ENCODE results near the gene SWAP70. TPM values are rescaled to one million over a fixed set of nuclear protein-coding genes. Genes with fewer than 3 reads are reported as not detected.
A peak's percentile ranks its signal among the peaks of the same experiment; 100 is the strongest.

Gene SWAP70
- total and polyA plus RNA-seq, 2 of the 8 experiments (the other 6 are each of a cell fraction or from before 2014, with no cell fraction given) = 14.8 to 37.5 TPM

- Histone ChIP-seq H3K4me2 (ENCODE audit: insufficient read depth in 1 of 2, low read depth in 2 of 2, low read length in 2 of 2) (peak overlapping the region in 1 of 2 experiments; percentile 8; a peak in 1 of 4 replicates), H2AK5ac (ENCODE audit: low read depth, low read length) (no peak overlapping the region), H2BK120ac (replicated peaks; ENCODE audit: low read depth, low read length) (no peak overlapping the region), H2AFZ (ENCODE audit: low read length) (no peak overlapping the region), H3K36me3 (ENCODE audit: control insufficient read depth in 2 of 4, insufficient read depth in 4 of 4, low read length in 3 of 4) (no peaks in the 10 kb centered on the region; a peak in 2 of 8 replicates), H4K91ac (replicated peaks; ENCODE audit: insufficient read length, low read length) (no peak overlapping the region), H2BK12ac (ENCODE audit: low read depth, low read length) (no peak overlapping the region; the same call in 1 of the 2 replicates), H2BK5ac (ENCODE audit: low read depth, low read length) (no peak overlapping the region), H3K4ac (replicated peaks; ENCODE audit: insufficient read length, low read depth, low read length) (no peak overlapping the region), H4K5ac (ENCODE audit: insufficient read length, low read depth, low read length) (no peak overlapping the region), H3K9ac (replicated peaks in 1 of 4; ENCODE audit: extremely low read depth in 1 of 4, low read depth in 3 of 4, low read length in 3 of 4) (no peak overlapping the region), H4K20me1 (replicated peaks in 1 of 2; ENCODE audit: control insufficient read depth in 1 of 2, insufficient read depth in 2 of 2, low read length in 2 of 2) (peaks cover 0 to 3% of the 10 kb centered on the region in 2 experiments), H2BK20ac (ENCODE audit: low read length) (no peak overlapping the region), H3K4me1 (replicated peaks in 1 of 4; ENCODE audit: control insufficient read depth in 3 of 4, insufficient read depth in 4 of 4, low read length in 3 of 4) (peaks cover 0 to 9% (median 5%) of the 10 kb centered on the region in 4 experiments; a peak in 5 of 7 replicates), H3K4me3 (ENCODE audit: extremely low read depth in 1 of 4, insufficient read depth in 2 of 4, low read depth in 3 of 4, low read length in 4 of 4) (no peak overlapping the region), H4K8ac (ENCODE audit: extremely low read depth, insufficient read depth, low read length) (no peak overlapping the region), H3K23me2 (ENCODE audit: low read depth, low read length) (no peaks in the 10 kb centered on the region; the same call in 1 of the 2 replicates), H3K27ac (ENCODE audit: low read depth, low read length) (no peak overlapping the region), H2BK15ac (ENCODE audit: low read length) (peak overlapping the region; percentile 67; the same call in 1 of the 2 replicates), H3K23ac (ENCODE audit: insufficient read length) (no peak overlapping the region), H3K79me1 (ENCODE audit: low read depth, low read length) (no peaks in the 10 kb centered on the region; the same call in 1 of the 2 replicates), H3K14ac (ENCODE audit: insufficient read length) (no peak overlapping the region), H3K9me3 (ENCODE audit: insufficient read depth in 2 of 2, low read depth in 1 of 2, low read length in 1 of 2) (no peaks in the 10 kb centered on the region), H3K18ac (ENCODE audit: extremely low read depth, low read length) (no peak overlapping the region), H3K56ac (replicated peaks; ENCODE audit: insufficient read length, low read depth, low read length) (no peak overlapping the region), H3K79me2 (ENCODE audit: control insufficient read depth in 1 of 2, insufficient read depth in 2 of 2, low read length in 2 of 2) (peaks cover 5 to 56% of the 10 kb centered on the region in 2 experiments; a peak in 3 of 4 replicates), H3K27me3 (replicated peaks in 1 of 4; ENCODE audit: control insufficient read depth in 3 of 4, extremely low read depth in 1 of 4, insufficient read depth in 3 of 4, low read length in 3 of 4) (no peaks in the 10 kb centered on the region)
- WGBS, 2 experiments (ENCODE audit: extremely low coverage in 1 of 2, insufficient coverage in 1 of 2, insufficient read length in 1 of 2, insufficient replicate concordance in 2 of 2, low coverage in 1 of 2, low lambda C conversion rate in 2 of 2, missing lambda C conversion rate in 1 of 2) = 92% methylated on average over 4 of the region's 4 CpGs; no CpG with 5 or more reads in 1 of the 2 experiments
- DNase-seq (ENCODE audit: low read depth in 1 of 2, low spot score in 2 of 2) = no peak
- ChIA-PET CTCF (ENCODE audit: partially characterized antibody) (interaction anchor here (1.0 to 2.6 kb wide), 6 partner anchors 8 to 167 kb away, joined by 3 to 9 read pairs (median 5); no protein-coding TSS in a partner anchor), POLR2A (ENCODE audit: partially characterized antibody) (interaction anchor here (1.0 to 2.0 kb wide), 4 partner anchors 9 to 165 kb away, joined by 3 to 9 read pairs (median 4); partner anchors contain the start of gene SWAP70)
- FAIRE-seq = peak; percentile 24
- TF ChIP-seq CBX5 (IDR thresholded peaks at IDR 0.05; ENCODE audit: low read depth, low read length) = no peak
- TF ChIP-seq FOSL1 (IDR thresholded peaks at IDR 0.05; ENCODE audit: insufficient read depth, low read depth, low read length) = no peak
- no peak for TF ChIP-seq KDM5A (IDR thresholded peaks at IDR 0.05; ENCODE audit: low read length)
- TF ChIP-seq RXRA (IDR thresholded peaks at IDR 0.05; ENCODE audit: insufficient read depth, low read depth, low read length) = no peak
- TF ChIP-seq JUND (IDR thresholded peaks at IDR 0.05; ENCODE audit: low read length) = no peak
- TF ChIP-seq CHD1 (IDR thresholded peaks at IDR 0.05; ENCODE audit: low read depth, low read length) = no peak
- TF ChIP-seq NANOG (IDR thresholded peaks at IDR 0.05; ENCODE audit: insufficient read depth, low read depth, low read length, poor library complexity, severe bottlenecking) = no peak
- no peak for TF ChIP-seq USF2 (IDR thresholded peaks at IDR 0.05; ENCODE audit: low read length)
- TF ChIP-seq RBBP5 (IDR thresholded peaks at IDR 0.05; ENCODE audit: borderline replicate concordance, low read depth, low read length) = no peak
- no peak for TF ChIP-seq SUZ12 (IDR thresholded peaks at IDR 0.05; ENCODE audit: low read length)
Observed at GRCh38 chr11:9672918-9673317, 9.0 kb downstream of the SWAP70 start.
